Stimulated activated CD8-positive, alpha-beta memory T cell treated with anti-CD3 and anti-CD28 coated beads, Interleukin-4, amount 100 ng/mL, for 24 hours (primary cell): Measurements from ENCODE around the gene GPR152.
A peak's percentile ranks its signal among the peaks of the same experiment; 100 is the strongest.
"Not testable (repeated sequence)": the region's sequence is repeated elsewhere in the genome, so short reads cannot be mapped to it uniquely, and the experiment has no call there.

Experiments
- DNase-seq: peaks from one replicate; pipeline ENCODE4 v3.0.0-alpha.2; 2020; ENCODE audit warnings: low read depth

GPR152 gene

GRCh38 chr11:67489203-67489884, 36.8 kb upstream of the GPR152 start:
- DNase-seq = no peak

DNA sequence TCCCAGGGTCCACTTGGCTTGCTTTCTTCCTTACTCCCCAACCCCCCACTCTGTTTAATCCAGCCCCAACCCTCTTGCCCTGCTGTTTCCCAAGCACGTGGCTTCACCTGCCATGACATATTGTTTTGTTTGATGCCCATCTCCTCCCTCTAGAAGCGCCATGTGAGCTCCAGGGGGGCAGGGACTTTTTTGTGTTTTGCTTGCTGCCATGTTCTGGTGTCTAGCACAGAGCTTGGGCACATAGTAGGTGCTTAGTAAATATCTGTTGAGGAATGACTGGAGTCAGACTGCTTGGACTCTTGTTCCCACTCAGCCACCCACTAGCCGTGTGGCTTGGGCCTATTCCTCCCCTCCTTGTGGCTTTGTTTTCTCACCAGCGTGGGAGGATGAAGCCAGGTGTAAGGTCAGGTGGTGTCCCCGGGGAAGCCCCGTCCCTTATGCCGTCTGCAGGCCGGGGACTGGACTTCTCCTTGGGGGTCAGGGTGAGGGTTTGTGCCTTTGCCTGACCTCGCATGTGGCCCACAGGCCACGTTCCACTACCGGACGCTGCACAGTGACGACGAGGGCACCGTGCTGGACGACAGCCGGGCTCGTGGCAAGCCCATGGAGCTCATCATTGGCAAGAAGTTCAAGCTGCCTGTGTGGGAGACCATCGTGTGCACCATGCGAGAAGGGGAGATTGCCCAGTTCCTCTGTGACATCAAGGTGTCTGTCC, 34.1 kb upstream of the GPR152 start:
- no peak for DNase-seq

DNA sequence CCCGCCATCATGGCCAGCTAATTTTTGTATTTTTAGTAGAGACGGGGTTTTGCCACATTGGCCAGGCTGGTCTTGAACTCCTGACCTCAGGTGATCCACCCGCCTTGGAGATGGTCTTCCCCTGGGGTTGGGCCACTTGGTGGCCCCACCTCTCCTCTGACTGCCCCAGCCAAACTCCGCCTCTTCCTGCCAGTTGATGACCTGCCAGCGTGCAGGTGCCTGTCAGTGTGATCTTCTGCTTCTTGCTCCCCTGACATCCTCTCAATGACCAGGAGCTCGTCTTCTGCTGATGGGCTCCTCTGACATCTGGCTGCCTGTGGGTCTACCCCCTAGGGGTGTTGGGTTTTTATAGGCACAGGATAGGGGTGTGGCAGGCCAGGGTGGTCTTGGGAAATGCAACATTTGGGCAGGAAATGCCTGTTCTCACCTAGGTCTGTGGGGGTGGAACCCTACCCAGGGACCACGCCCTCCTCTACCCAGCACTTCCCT, 33.4 kb upstream of the GPR152 start:
- DNase-seq = peak; percentile 21

DNA sequence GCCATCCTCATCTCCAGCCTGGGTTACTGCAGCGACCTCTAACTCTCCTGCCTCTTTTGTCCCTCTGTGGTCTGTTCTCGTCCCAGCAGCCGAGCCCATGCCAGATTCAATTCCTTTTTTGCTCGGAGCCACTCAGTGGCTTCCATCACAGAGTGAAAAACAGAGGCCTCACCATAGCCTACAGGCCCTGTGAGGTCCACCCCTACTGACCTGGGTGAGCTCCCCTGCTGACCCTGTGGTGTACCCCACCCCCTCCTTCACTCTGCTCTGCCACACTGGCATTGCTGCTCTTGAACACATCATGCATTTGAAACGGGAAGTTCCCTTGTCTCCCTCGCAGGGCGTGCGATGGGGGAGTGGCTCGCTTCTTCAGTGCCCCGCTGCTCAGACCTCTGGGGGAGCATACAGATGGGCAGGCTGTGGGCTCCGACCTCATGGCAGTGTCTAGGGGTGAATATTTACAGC, 32.4 kb upstream of the GPR152 start:
- peak; percentile 59 for DNase-seq

DNA sequence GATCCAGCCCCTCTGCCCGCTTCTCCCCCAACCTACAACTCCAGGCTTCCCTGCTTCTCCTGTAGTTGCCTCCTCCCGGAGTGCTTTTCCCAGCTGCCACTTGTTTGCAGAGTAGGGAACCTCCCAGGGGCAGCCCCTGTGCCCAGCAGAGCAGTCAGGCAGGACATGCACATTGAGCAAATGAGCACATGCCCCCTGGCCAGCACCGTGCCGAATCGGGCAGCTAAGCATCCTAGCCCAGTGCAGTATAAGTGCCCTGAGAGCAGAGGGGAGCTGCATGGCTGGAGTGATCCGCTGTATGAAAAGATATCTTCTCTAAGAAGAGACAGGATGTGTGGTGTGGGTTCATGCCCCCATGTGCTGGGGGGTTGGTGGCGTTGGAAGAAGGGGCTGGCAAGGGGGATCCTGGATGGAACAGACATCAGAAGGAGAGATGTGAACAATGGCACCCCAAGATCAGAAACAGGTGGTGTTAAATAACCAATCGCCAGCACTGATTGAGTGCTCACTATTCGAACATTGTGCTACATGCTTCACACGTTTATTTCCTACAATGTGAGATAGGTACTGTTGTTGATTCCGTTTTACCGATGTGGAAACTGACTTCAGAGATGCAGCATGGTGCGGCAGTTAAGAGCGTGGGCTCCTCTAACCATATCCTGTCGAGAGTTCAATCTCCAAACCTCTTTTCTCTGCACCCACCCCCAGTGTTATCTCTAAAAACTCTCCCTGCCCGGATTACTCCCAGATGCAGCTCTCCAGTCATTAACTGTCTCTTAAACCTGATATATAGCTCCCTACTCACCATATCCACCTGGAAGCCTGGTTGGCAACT, 31.5 kb upstream of the GPR152 start:
- peak; percentile 25 for DNase-seq

DNA sequence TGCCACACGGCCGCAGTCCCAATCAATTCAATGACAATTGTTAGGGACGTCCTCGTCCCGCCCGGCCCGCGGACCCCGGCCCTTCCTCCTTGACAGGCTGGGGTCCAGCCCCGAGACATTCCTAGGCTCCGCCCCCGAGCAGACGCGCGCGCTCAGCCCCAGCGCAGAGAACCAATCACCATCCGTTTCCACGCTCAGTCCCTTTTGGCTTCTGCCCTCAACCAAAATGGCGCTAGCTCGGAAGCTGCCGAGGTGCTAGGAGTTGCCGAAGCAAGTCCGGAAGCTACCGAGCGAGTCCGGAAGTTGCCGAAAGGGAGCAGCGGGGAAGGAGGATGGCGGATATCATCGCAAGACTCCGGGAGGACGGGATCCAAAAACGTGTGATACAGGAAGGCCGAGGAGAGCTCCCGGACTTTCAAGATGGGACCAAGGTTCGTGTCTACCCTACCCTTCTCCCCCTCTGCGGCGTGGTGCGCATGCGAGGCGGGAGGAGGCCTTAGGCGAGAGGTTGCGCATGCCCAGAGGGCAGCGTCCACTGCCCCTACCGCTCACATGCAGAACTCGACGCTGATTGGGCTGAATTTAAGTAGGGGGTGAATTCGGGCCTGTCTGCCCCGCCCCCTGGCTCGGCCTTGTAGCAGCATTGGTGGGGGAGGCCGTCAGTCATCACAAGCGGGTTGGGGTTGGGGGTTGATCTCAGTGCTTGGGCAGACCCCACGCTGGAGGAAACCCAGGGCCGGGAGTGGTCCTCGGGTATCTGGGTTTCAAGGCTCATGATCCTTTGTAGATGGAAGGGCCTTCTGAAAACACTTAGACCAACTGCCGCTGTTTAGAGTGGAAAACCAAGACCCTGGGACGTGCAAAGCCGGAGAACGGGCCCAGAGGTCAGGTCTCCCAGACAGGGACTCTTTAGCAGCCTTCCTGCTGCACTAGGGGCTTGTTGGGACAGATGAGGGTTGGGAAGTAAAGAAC, 30.6 kb upstream of the GPR152 start, which contains the start of gene AIP:
Gene AIP (plus strand): TSS at position 200 of the 972 bp plus-strand sequence. CDS start 133 bp downstream, at position 333.
- DNase-seq = peak; percentile 93

GRCh38 chr11:67482275-67482826, 29.8 kb upstream of the GPR152 start:
- DNase-seq = no peak

DNA sequence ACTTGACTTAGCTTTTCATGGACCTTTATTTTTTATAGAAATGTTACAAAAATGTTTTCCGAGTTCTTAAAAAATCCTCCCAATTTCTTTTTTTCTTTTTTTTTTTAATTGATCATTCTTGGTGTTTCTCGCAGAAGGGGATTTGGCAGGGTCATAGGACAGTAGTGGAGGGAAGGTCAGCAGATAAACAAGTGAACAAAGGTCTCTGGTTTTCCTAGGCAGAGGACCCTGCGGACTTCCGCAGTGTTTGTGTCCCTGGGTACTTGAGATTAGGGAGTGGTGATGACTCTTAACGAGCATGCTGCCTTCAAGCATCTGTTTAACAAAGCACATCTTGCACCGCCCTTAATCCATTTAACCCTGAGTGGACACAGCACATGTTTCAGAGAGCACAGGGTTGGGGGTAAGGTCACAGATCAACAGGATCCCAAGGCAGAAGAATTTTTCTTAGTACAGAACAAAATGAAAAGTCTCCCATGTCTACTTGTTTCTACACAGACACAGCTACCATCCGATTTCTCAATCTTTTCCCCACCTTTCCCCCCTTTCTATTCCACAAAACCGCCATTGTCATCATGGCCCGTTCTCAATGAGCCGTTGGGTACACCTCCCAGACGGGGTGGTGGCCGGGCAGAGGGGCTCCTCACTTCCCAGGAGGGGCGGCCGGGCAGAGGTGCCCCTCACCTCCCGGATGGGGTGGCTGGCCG, 25.0 kb upstream of the GPR152 start:
- DNase-seq = not testable (repeated sequence)

- DNase-seq = not testable (repeated sequence)
Measured at GRCh38 chr11:67476692-67477091, 24.2 kb upstream of the GPR152 start.

DNA sequence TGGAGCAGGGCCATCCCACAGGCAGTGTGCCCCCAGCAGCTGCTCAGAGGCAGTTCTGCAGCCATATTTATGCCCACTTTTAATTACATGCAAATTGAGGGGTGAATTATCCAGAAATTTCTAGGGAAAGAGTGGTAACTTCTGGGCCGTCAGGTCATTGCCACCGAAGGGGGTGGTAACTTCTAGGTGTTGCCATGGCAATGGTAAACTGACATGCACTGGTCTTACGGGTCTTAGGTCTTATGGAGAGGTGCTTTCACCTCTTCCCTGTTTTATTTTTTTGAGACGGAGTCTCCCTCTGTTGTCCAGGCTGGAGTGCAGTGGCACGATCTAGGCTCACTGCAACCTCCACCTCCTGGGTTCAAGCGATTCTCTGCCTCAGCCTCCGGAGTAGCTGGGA, 20.4 kb upstream of the GPR152 start:
- no peak for DNase-seq

- DNase-seq = no peak
Measured at GRCh38 chr11:67470337-67471002, 17.9 kb upstream of the GPR152 start.

- no peak for DNase-seq
Measured at GRCh38 chr11:67469508-67469811, 16.9 kb upstream of the GPR152 start.

DNA sequence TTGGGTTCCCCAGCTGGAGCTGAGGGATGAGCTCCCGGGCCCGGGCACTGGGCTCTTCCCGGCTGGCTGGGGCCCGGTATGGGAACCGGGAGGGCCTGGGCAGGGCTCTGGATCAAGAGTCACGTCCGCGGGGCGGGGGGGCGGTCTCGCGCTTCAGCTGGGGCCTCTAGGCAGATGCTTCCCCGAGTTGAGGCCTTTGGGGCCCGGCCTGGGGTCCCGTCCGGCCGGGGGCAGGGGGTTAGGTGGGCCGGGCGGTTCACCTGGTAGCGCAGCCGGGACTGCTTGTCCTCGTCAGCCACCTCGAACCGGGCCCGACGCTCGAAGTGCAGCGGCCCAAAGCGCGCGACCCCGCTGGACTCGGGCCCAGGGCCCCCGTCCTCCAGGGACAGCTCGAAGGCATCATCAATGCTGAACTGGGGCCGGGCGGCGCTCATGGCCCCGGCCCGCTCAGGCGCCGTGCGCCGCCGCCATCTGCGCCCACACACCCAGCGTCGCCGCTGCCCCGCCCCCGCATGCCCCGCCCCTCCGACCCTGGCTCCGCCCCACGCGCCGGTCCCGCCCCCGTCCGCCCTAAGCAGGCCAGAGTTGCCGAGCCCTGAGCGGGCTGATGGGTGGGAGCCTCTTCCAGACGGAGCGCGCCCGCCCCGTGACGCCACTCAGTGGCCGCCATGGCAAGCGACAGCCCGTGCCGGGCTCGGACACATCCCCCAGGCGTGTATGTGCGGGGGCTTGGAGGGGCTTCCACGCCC, 16.4 kb upstream of the GPR152 start, which contains the start of gene TMEM134:
Gene TMEM134 (minus strand): TSS at position 493 of the 749 bp plus-strand sequence. CDS start 59 bp downstream, at position 434.
- peak; percentile 86 for DNase-seq

- no peak for DNase-seq
Measured at GRCh38 chr11:67468456-67468758, 15.9 kb upstream of the GPR152 start.

GRCh38 chr11:67468056-67468455, 15.5 kb upstream of the GPR152 start:
- DNase-seq = no peak

DNA sequence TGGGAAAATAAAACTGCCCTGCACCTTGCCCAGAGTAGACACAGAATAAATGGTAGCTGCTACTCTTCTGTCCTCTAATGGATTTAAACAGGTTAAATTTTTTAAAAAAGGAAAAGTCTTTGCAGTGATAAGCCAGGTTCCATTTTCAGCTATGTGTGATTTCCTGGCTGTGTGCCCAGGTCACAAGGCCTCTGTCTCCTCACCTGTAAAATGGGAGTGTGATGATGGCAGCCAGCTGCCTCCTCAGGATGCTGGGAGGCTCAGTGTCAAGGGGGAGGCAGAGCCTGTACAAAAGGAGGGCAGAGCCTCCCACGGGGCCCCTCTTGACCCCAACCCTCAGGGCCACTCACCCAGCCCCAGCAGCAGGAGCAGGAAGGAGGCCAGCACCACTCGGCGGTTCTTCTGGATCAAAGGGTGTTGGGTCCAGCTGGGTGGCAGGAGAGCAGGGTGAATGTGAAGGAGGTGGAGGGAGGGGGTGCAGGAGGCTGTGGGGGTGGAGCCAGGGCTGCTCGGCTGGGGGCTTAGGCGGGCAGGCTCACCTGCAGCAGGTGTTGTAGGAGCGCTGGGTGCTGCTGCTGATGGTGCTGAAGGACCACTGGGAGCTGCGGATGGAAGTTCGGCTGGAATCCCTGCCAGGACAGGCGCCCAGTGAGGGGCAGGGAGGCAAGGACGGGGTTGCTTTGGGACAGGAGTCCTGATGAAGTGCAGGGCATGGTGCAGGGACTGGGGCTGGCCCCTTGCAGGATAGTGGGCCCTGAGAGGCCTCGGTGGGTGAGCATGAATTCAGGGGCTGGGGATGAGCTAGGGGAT, 14.6 kb upstream of the GPR152 start:
- DNase-seq = no peak

DNA sequence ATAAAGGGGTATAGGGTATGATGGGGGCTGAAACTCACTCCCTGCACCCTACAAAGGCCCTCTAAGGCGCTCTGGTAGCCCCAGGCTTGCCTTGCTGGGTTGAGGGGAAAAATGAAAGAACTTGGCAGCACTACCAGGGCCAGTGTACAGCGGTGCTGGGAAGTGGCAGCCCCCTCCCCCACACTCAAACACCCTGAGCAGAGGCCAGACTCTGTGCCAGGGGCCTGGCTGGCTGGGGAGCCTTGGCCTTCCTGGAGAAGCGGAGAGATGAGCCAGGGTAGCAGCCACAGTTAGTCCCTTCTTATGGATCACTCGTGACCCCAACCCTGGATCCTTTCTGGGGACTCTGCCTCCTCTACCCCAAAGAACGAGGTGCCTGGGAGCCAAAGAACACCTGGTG, 13.8 kb upstream of the GPR152 start:
- DNase-seq = no peak

DNA sequence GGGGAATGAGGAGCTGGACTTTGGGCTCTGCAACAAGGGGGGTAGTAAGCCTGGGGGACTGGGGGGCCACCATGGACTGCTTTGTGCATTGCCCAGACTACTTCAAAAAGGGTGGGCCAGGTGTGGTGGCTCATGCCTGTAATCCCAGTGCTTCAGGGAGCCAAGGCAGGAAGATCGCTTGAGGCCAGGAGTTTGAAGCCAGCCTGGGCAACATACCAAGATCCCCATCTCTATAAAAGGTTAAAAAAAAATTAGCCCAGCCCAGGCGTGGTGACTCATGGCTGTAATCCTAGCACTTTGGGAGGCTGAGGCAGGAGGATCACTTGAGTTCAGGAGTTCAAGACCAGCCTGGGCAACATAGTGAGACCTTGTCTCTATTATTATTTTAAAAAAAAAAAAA, 13.0 kb upstream of the GPR152 start:
- not testable (repeated sequence) for DNase-seq
